Measurements from ENCODE around the gene RASSF4. TPM values are rescaled to one million over a fixed set of nuclear protein-coding genes. Genes with fewer than 3 reads are reported as not detected.

RASSF4 gene
- total RNA-seq, 1 experiment from 2014 or later, result 2.8 TPM

GRCh38 chr10:44926751-44927351, 32.8 kb upstream of the RASSF4 start:
- Histone ChIP-seq H3K9ac (ENCODE audit: low read length) (no peak overlapping the region), H3K4me1 (ENCODE audit: control insufficient read depth in 1 of 2, insufficient read depth in 2 of 2, low read length in 2 of 2) (no peaks in the 10 kb centered on the region), H3K27me3 (ENCODE audit: insufficient read depth, low read length) (no peaks in the 10 kb centered on the region), H3K36me3 (ENCODE audit: control insufficient read depth in 1 of 2, insufficient read depth in 2 of 2, low read length in 2 of 2) (no peaks in the 10 kb centered on the region), H3K9me3 (ENCODE audit: control insufficient read depth in 1 of 2, insufficient read depth in 1 of 2, low read depth in 1 of 2, low read length in 2 of 2) (no peaks in the 10 kb centered on the region), H3K79me2 (ENCODE audit: insufficient read depth, low read length) (no peaks in the 10 kb centered on the region), H3K4me2 (ENCODE audit: low read length) (no peak overlapping the region), H4K20me1 (ENCODE audit: insufficient read depth) (no peaks in the 10 kb centered on the region), H3K4me3 (replicated peaks in 1 of 2; ENCODE audit: low read depth in 1 of 2, low read length in 2 of 2) (no peak overlapping the region), H3K27ac (ENCODE audit: low read depth, low read length) (no peak overlapping the region), H2AFZ (ENCODE audit: low read depth, low read length, poor library complexity, severe bottlenecking) (no peak overlapping the region), H3K9me2 (ENCODE audit: insufficient read depth) (no peaks in the 10 kb centered on the region; the same call in 1 of the 2 replicates)
- DNase-seq (ENCODE audit: low read depth, low spot score), result no peak
- no peak for ATAC-seq
- intact Hi-C loops (cut with micrococcal nuclease), result no loop called here
- BruUV-seq (replicated peaks), result no TSS peak
- ChIA-PET CTCF (no interaction called here), RAD21 (ENCODE audit: low non-redundant PET in 1 of 2, low total read pairs in 2 of 2, uncharacterized antibody in 2 of 2, unreplicated experiment in 2 of 2) (no interaction called here), POLR2A (no interaction called here)
- no peak for TF ChIP-seq FOSL1 (IDR thresholded peaks at IDR 0.05; ENCODE audit: low read depth)
- TF ChIP-seq MAX (IDR thresholded peaks at IDR 0.05), result no peak
- no peak for TF ChIP-seq CTCF (IDR thresholded peaks at IDR 0.05 in 2 of 3, conservative IDR thresholded peaks at IDR 0.05 in 1 of 3; ENCODE audit: borderline replicate concordance in 1 of 3, insufficient read depth in 1 of 3, low read depth in 2 of 3, low read length in 2 of 3)
- TF ChIP-seq YY1 (IDR thresholded peaks at IDR 0.05; ENCODE audit: extremely low read depth, insufficient replicate concordance, low read depth, low read length), result no peak
- no peak for TF ChIP-seq POLR2AphosphoS5 (IDR thresholded peaks at IDR 0.05; ENCODE audit: low read depth, low read length)
- no peak for TF ChIP-seq EGR1 (IDR thresholded peaks at IDR 0.05; ENCODE audit: low read depth)
- TF ChIP-seq TCF7L2 (IDR thresholded peaks at IDR 0.05; ENCODE audit: borderline replicate concordance, extremely low read depth, insufficient read depth, insufficient read length), result no peak
- no peak for TF ChIP-seq SIN3A (IDR thresholded peaks at IDR 0.05; ENCODE audit: low read depth)
- TF ChIP-seq EZH2phosphoT487 (IDR thresholded peaks at IDR 0.05; ENCODE audit: borderline replicate concordance), result no peak
- no peak for TF ChIP-seq ATF3 (IDR thresholded peaks at IDR 0.05)
- no peak for TF ChIP-seq ZNF274 (IDR thresholded peaks at IDR 0.05; ENCODE audit: low read depth, low read length)
- no peak for TF ChIP-seq CBX3 (IDR thresholded peaks at IDR 0.05; ENCODE audit: low read depth)
- no peak for TF ChIP-seq ZBTB33 (IDR thresholded peaks at IDR 0.05; ENCODE audit: extremely low read depth, insufficient replicate concordance, low read length)
